Neural progenitor cell (in vitro differentiated cells): ENCODE data around the gene KRTDAP. TPM values are rescaled to one million over a fixed set of nuclear protein-coding genes. Genes with fewer than 3 reads are reported as not detected.

Experiments used
- DNase-seq: peaks from one replicate; pipeline ENCODE4 v3.0.0-alpha.2; 2016; ENCODE audit warnings: low spot score
- H2AFZ ChIP-seq: fragments of 200-600 bp; sonication (generic); replicated peaks from 2 replicates; pipeline ENCODE4 v1.6.1; 2016; ENCODE audit warnings: antibody characterized with exemption
- H3F3A ChIP-seq: fragments of 200-600 bp; sonication (generic); 2 replicates; pipeline ENCODE4 v1.6.1; 2016; ENCODE audit warnings: antibody characterized with exemption, low read depth
- H3K27ac ChIP-seq: fragments of 200-600 bp; sonication (generic); 2 replicates; pipeline ENCODE4 v1.5.1; 2016; ENCODE audit warnings: mild to moderate bottlenecking
- H3K27me3 ChIP-seq: fragments of 200-600 bp; sonication (generic); 2 replicates; pipeline ENCODE4 v1.6.1; 2016; ENCODE audit warnings: mild to moderate bottlenecking, moderate library complexity
- H3K36me3 ChIP-seq: fragments of 200-600 bp; sonication (generic); 2 replicates; pipeline ENCODE4 v1.5.1; 2016
- H3K4me1 ChIP-seq: fragments of 200-600 bp; sonication (generic); 2 replicates; pipeline ENCODE4 v1.6.1; 2016; ENCODE audit warnings: mixed run types
- H3K4me2 ChIP-seq: fragments of 200-600 bp; sonication (generic); 2 replicates; pipeline ENCODE4 v1.6.1; 2016
- H3K4me3 ChIP-seq: fragments of 200-600 bp; sonication (generic); 2 replicates; pipeline ENCODE4 v1.5.1; 2016
- H3K79me2 ChIP-seq: fragments of 200-600 bp; sonication (generic); 2 replicates; pipeline ENCODE4 v1.6.1; 2016; ENCODE audit warnings: low read depth
- H3K9ac ChIP-seq: fragments of 200-600 bp; sonication (generic); 2 replicates; pipeline ENCODE4 v1.6.1; 2016
- H3K9me3 ChIP-seq: fragments of 200-600 bp; sonication (generic); 2 replicates; pipeline ENCODE4 v1.5.1; 2016; ENCODE audit warnings: low read depth
- H4K20me1 ChIP-seq: fragments of 200-600 bp; sonication (generic); 2 replicates; pipeline ENCODE4 v1.6.1; 2016; ENCODE audit warnings: low read depth
- H3K27ac Mint-ChIP-seq: 3 replicates; pipeline ENCODE4 v1.8.0; 2021; ENCODE audit warnings: mixed read lengths
- H3K27me3 Mint-ChIP-seq: 2 replicates; pipeline ENCODE4 v1.8.0; 2022; ENCODE audit warnings: low read depth, mild to moderate bottlenecking, inconsistent platforms, moderate library complexity, mixed read lengths; ENCODE audit not compliant: insufficient read depth
- H3K36me3 Mint-ChIP-seq: 3 replicates; pipeline ENCODE4 v1.8.0; 2021; ENCODE audit warnings: mixed read lengths
- H3K4me1 Mint-ChIP-seq: 3 replicates; pipeline ENCODE4 v1.8.0; 2021; ENCODE audit warnings: mixed read lengths
- H3K4me3 Mint-ChIP-seq: 3 replicates; pipeline ENCODE4 v1.8.0; 2021; ENCODE audit warnings: mild to moderate bottlenecking, moderate library complexity, mixed read lengths
- H3K9me3 Mint-ChIP-seq: 3 replicates; pipeline ENCODE4 v1.8.0; 2020; ENCODE audit warnings: mixed read lengths
- CTCF ChIP-seq: fragments of 200-600 bp; sonication (generic); IDR thresholded peaks from 2 replicates; pipeline ENCODE4 v1.5.1; 2017; ENCODE audit warnings: antibody characterized with exemption, mild to moderate bottlenecking
- EZH2 ChIP-seq: fragments of 200-600 bp; sonication (generic); IDR thresholded peaks from 2 replicates; pipeline ENCODE4 v1.6.1; 2017; ENCODE audit warnings: antibody characterized with exemption, mild to moderate bottlenecking, moderate library complexity
- EZH2phosphoT487 ChIP-seq: fragments of 200-600 bp; sonication (generic); IDR thresholded peaks from 2 replicates; pipeline ENCODE4 v1.6.1; 2017; ENCODE audit warnings: antibody characterized with exemption
- total RNA-seq: library from RNA; depleted of rRNA; stranded (reverse); fragments of >200 nt; gene quantifications from 2 replicates; pipeline ENCODE4 v1.2.3, GENCODE V29; 2015; ENCODE audit warnings: low replicate concordance

Gene KRTDAP
- total RNA-seq, 1 donor from 2014 or later: not detected

GRCh38 chr19:35487656-35488182, 2.5 kb downstream of the KRTDAP start:
- Histone ChIP-seq H3F3A (no peaks in the 10 kb centered on the region), H3K9ac (no peak overlapping the region), H2AFZ (no peak overlapping the region), H3K4me1 (no peaks in the 10 kb centered on the region), H4K20me1 (no peaks in the 10 kb centered on the region), H3K27ac (no peak overlapping the region), H3K4me2 (no peak overlapping the region), H3K79me2 (no peaks in the 10 kb centered on the region), H3K36me3 (no peaks in the 10 kb centered on the region), H3K27me3 (peaks cover 4% of the 10 kb centered on the region), H3K4me3 (no peak overlapping the region), H3K9me3 (no peaks in the 10 kb centered on the region)
- Mint-ChIP-seq H3K4me1 (no peaks in the 10 kb centered on the region), H3K4me3 (no peak overlapping the region), H3K9me3 (no peaks in the 10 kb centered on the region), H3K36me3 (no peaks in the 10 kb centered on the region), H3K27ac (no peak overlapping the region), H3K27me3 (peaks cover 8% of the 10 kb centered on the region)
- DNase-seq: no peak
- TF ChIP-seq EZH2phosphoT487 (no peak), EZH2 (no peak), CTCF (no peak)

GRCh38 chr19:35486268-35486708, 4.0 kb downstream of the KRTDAP start:
- Histone ChIP-seq H3K79me2 (no peaks in the 10 kb centered on the region), H3K4me3 (no peak overlapping the region), H3K4me1 (no peaks in the 10 kb centered on the region), H2AFZ (no peak overlapping the region), H3F3A (no peaks in the 10 kb centered on the region), H4K20me1 (no peaks in the 10 kb centered on the region), H3K27me3 (peaks cover 4% of the 10 kb centered on the region), H3K4me2 (no peak overlapping the region), H3K9me3 (no peaks in the 10 kb centered on the region), H3K36me3 (no peaks in the 10 kb centered on the region), H3K9ac (no peak overlapping the region), H3K27ac (no peak overlapping the region)
- Mint-ChIP-seq H3K4me1 (no peaks in the 10 kb centered on the region), H3K4me3 (no peak overlapping the region), H3K36me3 (no peaks in the 10 kb centered on the region), H3K27ac (no peak overlapping the region), H3K27me3 (peaks cover 8% of the 10 kb centered on the region), H3K9me3 (no peaks in the 10 kb centered on the region)
- DNase-seq: no peak
- TF ChIP-seq CTCF: no peak
- no peak for TF ChIP-seq EZH2
- TF ChIP-seq EZH2phosphoT487: no peak

DNA sequence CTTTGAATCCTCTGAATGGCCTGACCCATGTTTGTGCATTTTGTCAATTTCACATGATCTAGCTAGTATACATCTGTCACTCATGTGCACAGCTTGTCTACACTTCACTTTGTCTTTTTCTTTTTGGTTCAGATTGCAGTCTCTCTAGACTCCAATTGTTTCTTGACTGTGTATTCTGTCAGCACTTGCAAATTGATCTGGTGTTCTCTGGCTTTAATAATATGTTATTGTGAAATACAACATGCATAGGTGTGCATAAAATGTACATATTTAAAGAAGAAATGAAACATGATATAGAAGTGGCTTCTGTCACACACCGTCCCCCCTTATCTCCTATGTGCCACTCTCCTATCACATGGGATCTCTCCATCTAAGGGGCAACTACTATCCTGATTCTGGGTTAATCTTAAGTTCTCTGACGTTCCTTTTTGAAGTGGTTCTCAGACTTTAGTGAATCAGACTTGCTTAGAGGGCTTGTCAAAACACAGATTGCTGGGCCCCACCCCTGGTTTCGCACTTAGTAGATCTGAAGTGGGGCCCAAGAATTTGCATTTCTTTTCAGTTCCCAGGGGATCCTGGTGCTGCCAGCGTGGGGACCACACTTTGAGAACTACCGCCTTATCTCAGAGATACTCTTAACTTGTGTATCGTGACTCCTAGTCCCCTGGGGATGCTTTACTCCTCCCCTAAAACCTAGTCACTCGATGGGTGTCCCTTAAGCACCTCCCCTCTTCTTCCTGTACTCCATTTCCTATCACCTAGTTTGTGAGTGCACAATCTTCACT, 5.8 kb downstream of the KRTDAP start:
- no peaks in the 10 kb centered on the region for H3K4me1 Mint-ChIP-seq
- H3K27me3 ChIP-seq: no peaks in the 10 kb centered on the region
- no peaks in the 10 kb centered on the region for H3K36me3 ChIP-seq
- peaks cover 8% of the 10 kb centered on the region for H3K27me3 Mint-ChIP-seq
- no peak overlapping the region for H3K4me3 ChIP-seq
- H3K27ac Mint-ChIP-seq: no peak overlapping the region
- no peaks in the 10 kb centered on the region for H3K79me2 ChIP-seq
- no peaks in the 10 kb centered on the region for H3K4me1 ChIP-seq
- H3K9me3 Mint-ChIP-seq: no peaks in the 10 kb centered on the region
- H4K20me1 ChIP-seq: no peaks in the 10 kb centered on the region
- TF ChIP-seq EZH2phosphoT487 (no peak), EZH2 (no peak), CTCF (no peak)
- no peaks in the 10 kb centered on the region for H3K36me3 Mint-ChIP-seq
- H3F3A ChIP-seq: no peaks in the 10 kb centered on the region
- H3K27ac ChIP-seq: no peak overlapping the region
- H3K4me2 ChIP-seq: no peak overlapping the region
- no peak overlapping the region for H3K4me3 Mint-ChIP-seq
- H3K9ac ChIP-seq: no peak overlapping the region
- H2AFZ ChIP-seq: no peak overlapping the region
- DNase-seq: no peak
- H3K9me3 ChIP-seq: no peaks in the 10 kb centered on the region
